ENCODE results near the gene P2RY8.
"Not testable (repeated sequence)": the region's sequence is repeated elsewhere in the genome, so short reads cannot be mapped to it uniquely, and the experiment has no call there.

P2RY8 gene

DNA sequence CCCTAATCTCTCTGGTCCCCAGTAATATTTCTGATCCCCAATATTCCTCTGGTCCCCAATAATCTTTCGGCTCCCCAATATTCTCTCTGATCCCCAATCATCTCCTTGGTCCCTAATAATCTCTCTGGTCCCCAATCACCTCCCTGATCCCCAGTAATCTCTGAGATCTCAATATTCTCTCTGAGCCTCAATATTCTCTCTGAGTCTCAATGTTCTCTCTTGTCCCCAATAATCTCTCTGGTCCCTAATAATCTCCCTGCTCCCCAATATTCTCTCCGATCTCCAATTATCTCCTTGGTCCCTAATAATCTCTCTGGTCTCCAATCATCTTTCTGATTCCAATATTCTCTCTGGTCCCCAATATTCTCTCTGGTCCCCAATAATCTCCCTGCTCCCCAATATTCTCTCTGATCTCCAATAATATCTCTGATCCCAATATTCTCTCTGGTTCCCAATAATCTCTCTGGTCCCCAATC lies 17.9 kb downstream of the P2RY8 start:
- DNase-seq, result no peak

DNA sequence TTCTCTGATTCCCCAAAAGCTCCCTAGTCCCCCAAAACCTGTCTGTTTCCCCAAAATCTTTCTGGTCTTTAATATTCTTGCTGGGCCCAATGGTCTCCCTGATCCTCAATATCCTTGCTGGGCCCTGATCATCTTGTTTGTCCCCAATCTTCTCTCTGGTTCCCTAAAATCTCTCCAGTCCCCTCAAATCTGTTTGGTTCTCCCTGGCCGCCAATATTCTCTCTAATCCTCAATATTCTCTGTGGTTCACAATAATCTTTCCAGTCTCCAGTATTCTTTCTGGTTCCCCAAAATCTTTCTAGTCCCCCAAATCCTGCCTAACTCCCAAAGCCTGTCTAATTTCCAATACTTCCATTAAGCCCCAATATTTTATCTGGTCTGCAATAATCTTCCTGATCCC lies 18.5 kb downstream of the P2RY8 start:
- no peak for DNase-seq

DNA sequence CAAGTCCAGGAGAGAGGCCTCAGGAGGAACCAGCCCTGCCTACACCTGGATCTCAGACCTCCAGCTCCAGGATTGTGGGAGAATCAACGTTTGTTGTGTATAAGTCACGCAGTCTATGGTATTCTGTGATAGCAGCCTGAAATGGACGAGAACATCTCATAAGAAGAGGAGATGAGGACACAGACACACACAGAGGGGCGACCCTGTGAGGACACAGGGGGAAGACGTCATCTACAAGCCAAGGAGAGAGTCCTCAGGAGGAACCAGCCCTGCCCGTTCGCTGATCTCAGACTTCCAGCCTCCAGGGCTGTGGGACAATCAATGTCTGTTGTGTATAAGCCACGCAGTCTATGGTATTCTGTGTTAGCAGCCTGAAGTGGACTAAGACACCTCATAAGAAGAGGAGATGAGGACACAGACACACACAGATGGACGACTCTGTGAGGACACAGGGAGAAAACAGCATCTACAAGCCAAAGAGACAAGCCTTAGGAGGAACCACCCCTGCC lies 20.3 kb downstream of the P2RY8 start:
- DNase-seq, result no peak

DNA sequence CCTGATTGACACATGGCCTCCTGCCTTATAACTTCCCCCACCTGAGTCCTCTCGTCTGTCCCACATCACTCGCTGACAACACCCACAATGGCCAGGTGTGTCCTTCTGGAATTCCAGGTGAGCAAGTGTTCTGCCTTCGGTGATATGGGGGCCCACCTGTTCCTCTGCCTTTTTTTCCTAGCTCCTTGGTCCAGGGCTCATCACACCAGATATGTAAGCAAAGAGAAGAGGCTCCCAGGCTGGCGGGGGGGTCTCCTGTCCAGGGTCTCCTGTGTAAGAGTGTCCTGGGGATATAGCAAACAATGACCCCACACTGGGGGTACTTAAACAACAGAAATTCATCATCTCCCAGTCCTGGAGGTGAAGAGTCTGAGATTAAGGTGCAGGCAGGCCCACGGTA lies 25.2 kb downstream of the P2RY8 start:
- DNase-seq, result no peak

DNA sequence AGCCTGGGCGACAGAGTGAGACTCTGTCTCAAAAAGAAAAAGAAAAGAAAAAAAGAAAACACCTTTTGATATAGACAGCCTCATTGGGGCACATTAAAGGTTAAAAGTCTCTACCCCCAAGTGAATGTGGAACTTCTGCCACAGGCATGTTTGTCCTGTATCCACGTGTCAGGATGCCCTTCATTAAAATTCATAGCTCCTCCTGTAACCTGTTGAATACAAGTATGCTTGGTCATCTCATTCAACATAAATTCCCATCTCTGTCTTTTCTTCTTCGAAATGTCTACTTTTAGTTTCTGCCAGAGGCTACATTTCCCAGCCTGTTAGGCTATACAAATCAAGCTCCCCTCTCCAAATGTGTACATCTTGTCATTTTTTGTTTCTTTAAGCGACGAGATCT lies 25.8 kb downstream of the P2RY8 start:
- DNase-seq, result no peak

DNA sequence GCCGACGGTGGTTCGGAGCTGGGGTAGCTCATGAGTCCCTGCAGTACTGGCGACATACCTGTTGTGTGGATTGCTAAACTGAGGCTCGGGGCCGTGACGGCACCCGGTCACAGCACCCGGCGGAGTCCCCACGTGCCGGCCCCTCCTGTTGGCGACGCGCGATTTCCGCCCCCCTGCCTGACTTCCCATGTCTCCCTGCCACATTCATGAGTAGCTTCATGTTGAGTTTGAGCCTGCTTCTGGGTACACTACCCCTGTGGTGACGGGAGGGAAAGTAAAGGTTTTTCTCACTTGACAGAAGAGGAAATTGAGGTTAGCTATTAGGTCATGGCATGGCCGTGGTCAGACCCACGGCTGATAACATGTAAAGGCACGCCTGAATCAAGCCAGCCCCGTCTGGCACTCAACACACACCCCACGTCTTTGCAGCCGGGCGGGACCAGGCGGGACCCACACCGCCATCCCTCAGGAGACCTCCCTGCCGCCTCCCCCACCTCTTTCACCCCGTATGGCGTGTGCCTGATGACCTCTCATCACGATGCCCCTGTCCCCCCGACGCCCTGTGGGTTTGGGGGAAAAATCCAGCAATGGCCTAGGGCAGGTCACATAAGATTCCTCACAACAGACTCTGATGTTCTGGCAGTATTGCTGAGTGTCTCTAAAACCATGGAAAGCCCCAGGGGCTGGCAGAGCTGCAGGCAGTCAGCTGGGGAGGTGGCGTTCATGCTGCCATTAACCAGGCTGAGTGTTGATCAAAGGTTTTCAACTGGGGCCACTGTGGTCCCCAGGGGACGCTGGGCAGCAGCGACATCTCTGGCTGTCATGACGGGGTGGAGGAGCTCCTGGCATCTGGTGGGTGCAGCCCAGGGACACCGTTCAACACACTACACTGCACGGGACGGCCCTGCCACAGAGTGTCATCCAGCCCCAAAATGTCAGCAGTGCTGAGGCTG lies 29.2 kb downstream of the P2RY8 start:
- DNase-seq, result no peak

DNA sequence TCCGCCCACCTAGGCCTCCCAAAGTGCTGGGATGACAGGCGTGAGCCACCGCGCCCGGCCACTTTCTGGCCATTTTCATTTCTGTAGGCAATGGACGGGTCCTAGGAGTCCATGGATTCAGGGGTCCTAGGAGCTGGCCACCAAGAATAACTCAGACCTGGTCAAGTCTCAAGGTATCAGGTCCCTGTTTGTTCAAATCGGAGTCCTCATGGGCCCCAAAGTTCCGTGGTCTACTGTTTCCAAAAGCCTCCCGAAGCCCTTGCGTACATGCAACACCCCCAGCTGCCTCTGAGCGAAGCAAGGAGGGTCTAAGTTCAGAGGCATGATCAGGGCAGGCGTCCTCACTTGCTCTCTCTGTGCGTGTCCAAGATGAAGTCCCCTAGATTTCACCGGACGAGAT lies 30.1 kb downstream of the P2RY8 start:
- DNase-seq, result no peak

DNA sequence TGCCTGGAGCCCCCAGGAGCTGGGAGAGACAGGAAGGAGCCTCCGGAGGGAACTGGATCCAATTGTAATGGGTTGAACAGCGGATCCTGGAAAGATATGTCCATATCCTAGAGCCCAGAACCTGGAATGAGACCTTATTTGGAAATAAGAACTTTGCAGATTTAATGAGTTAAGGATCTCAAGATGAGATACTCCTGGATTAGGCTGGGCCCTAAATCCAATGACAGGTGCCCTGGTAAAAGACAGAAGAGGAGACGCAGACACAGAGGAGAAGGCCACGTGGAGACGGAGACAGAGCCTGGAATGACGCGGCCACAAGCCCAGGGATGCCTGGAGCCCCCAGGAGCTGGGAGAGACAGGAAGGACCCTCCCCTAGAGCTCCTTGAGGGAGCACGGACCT lies 34.1 kb downstream of the P2RY8 start:
- DNase-seq, result no peak

DNA sequence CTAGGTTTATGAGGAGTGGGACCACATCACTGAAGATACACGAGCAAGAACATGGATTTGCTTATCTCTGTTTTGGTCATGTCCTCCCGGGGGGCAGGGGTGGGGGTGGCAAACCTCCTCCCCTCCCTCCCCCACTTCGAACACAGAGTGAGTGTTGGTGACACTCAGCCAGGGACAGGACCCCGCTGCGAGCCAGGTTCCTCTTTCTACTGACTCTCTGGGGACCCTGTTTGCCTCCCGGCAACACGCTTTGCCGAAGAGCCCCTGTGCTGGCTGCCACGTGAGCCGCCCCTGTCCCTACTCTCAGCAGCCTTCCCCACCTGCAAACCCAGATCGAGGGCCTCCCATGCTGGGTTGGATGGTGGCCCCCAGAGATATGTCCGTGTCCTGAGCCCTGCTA lies 34.7 kb downstream of the P2RY8 start:
- DNase-seq, result no peak

DNA sequence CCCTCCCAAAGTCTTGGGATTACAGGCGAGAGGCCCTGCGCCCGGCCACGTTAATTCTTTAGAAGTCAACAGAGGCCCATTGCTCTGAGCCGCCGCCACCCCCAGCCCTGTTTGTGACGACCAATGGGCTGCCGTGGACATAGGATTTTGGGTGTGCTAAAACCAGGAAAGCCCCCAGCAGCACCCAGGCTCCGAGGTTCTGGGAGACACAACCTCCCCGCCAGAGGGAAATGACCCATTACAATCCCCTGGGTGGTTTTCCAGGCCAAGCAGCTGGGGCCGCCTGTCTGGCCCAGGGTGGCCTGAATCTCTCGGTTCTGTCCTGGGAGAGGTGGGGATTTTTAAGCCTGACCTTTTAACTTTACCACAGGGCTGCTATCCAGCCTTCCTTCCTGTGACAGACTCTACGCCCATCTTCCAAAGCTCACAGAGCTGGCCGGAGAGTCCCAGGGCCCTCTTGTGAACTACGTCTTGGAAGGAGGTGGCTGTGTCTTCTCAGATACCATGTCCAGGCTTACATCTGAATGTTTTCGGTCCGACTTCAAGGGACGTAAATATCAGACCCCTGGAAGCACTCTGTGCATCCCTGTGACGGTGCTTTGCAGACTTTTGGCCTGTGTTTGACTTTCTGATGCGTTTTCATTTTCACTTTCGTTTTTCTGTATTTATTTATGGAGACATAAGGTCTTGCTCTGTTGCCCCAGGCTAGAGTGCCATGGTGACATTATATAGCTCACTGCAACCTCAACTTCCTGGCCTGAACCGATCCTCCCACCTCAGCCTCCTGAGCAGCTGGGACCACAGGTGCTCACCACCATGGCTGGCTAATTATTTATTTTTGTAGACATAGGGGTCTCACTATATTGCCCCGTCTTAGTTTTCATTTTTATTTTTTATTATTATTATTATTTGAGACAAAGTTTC lies 36.0 kb downstream of the P2RY8 start:
- DNase-seq, result no peak

DNA sequence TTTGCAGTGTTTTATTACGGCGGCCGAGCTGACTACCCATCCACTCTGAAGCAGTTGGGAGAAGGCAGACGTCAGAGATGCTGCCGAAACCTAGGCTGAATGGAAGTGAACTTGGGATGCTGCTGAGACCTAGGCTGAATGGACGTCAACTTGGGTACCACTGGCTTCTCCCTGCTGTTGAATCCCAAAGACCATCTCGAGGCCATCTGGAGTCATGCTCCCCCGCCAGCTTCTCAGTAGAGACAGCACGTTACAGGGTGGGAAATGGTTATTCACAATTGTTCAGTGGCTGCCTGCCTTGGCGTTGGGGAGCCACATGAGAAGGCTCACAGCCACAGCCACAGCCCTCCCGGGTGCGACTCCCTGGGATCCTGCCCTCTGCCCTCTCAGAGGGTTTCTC lies 40.9 kb downstream of the P2RY8 start:
- no peak for DNase-seq

DNA sequence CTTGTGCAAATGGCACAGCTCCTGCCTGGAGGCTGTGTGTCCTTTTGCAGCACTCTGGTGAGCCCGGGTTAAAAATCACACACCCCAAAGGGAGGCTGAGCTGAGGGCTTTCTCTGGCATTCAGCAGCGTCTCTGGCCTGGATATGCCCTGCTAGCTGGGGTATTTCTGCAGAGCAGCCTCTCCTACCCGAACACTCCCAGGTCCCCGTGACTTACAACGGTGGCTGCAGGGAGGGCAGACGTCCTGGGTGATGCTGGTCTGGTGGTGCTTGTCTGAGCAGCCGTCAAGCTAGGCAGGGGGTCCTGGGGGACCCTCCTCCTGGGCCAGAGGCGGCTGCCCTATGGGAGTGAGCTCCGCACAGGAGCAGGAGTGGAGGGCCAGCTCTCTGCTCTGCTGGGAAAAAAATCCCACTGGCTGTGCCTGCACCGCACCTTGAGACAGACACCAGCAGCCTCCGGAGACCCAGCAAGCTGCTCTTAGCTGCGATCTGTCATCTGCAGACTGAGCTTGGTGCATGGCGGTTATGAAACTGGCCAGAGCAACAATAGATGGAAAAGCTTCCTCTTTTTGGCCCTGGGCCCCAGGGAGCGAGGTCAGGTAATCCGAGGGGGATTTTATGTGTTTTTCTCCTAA lies 43.0 kb downstream of the P2RY8 start:
- DNase-seq, result no peak

DNA sequence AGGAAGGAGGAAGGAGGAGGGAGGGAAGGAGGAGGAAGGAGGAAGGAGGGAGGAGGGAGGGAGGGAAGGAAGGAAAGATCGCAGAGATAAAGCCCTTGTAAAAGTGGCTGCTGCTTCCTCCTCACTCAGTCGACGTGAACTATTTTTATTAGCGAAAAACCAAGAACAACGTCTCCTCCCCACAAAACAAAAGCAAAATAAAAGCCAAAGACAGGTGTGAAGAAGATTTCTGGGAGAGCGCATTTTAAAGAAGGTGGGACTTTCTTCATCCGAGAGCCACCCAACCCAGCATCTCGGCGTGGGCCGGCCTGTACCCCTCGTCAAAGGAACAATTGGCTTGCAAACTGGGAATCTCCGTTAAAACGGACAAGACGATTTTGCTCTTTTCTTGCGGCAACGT lies 43.6 kb downstream of the P2RY8 start:
- DNase-seq, result no peak

DNA sequence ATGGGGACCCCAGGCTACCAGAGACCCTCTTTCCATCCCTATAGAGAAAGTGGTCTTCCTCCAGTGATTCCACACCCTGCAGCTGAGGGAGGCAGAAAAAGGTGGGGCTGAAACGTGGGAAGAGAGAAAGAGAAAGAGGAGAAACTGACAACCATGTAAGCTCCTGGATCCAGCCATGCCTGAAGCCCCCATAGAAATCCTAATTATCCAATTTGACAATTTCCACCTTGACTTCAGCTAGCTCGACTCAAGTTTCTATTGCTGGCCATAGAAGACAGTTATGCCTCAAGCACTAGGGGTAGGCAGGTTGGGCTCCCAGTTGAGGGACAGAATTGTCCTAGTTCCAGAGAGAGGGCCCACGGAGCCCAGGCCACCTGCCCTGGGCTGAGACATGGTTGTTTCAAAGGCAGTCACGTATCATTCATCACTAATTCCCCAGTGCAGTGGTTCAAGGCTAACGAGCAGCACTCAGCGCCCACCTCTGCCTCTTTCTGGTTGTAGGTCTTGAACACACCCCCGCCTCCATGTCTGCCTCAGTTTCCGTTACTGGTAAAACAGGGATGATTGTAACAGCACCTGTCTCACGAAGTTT lies 44.5 kb downstream of the P2RY8 start:
- no peak for DNase-seq

DNA sequence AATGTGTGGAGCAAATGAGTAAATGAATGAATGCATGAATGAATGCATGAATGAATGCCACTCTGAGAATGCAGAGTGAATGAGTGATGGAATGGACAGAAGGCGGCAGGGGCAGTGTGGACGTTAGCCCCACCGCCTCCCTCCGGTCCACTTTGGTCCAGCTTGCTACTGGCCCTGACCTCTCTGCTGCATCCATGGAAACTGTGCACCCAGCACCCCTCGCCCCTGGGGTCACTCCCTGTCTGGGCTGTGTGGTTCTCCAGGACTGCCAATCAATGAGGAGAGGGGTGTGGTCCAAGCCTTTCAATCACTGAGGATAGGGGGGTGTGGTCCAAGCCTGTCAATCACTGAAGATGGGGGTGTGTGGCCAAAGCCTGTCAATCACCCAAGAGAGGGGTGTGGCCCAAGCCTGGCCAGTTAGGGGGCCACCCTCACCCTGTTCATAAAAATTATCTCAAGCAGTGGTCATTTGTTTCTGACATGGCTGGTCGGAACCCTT lies 45.1 kb downstream of the P2RY8 start:
- DNase-seq, result no peak

DNA sequence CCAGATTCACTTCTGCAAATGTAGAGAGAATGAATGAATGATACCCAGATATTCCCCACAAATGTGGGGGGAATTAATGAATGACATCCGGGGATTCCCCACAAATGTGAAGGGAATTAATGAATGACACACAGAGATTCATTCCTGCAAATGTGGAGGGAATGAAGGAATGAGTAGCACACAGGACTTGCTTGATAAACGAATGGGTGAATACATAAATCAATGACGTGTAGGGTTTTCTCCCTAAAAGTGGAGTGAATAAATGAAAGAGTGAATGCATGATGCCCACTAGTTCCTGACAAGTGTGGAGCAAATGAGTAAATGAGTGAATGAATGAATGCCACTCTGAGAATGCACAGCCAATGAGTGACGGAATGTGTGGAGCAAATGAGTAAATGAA lies 45.7 kb downstream of the P2RY8 start:
- DNase-seq, result not testable (repeated sequence)

DNA sequence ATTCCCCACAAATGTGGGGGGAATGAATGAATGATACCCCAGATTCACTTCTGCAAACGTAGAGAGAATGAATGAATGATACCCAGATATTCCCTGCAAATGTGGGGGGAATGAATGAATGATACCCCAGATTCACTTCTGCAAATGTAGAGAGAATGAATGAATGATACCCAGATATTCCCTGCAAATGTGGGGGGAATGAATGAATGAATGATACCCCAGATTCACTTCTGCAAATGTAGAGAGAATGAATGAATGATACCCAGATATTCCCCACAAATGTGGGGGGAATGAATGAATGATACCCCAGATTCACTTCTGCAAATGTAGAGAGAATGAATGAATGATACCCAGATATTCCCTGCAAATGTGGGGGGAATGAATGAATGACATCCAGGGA lies 46.3 kb downstream of the P2RY8 start:
- DNase-seq, result not testable (repeated sequence)

DNA sequence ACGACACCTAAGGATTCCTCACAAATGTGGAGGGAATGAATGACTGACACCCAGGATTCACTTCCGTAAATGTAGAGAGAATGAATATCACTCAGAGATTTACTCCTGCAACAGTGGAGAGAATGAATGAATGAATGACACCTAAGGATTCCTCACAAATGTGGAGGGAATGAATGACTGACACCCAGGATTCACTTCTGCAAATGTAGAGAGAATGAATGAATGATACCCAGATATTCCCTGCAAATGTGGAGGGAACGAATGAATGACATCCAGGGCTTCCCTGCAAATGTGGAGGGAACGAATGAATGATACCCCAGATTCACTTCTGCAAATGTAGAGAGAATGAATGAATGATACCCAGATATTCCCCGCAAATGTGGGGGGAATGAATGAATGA lies 47.6 kb downstream of the P2RY8 start:
- DNase-seq, result not testable (repeated sequence)

DNA sequence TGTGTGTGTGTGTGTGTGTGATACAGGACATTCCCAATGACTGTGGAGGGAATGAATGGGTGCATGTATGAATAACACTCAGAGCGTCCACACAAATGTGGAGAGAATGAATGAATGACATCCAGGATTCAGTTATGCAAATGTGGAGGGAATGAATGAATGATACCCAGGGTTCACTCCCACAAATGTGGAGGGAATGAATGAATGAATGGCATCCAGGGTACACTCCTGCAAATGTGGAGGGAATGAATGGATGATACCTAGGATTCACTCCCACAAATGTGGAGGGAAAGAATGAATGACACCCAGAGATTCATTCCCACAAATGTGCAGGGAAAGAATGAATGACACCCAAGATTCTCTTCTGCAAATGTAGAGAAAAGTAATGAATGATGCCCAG lies 48.2 kb downstream of the P2RY8 start:
- no peak for DNase-seq

DNA sequence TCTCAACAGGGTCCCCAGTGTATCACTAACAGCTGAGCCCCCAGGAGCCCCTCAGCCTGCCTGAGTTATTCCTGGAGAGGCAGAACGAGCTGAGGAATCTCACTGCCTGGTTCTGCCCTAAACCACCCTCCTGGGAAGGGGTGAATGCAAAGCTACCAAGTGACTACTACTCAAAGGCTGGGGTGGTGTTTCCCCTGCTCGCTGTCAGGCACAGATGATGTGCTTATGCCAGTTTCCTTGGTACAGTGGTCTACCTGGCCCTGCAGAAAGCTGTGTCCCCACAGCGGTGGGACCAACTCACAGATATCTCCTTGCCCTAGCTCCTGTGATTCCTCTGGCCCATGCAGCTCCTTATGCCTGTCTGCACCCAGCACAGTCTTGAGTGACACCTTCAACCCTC lies 48.8 kb downstream of the P2RY8 start:
- no peak for DNase-seq

DNA sequence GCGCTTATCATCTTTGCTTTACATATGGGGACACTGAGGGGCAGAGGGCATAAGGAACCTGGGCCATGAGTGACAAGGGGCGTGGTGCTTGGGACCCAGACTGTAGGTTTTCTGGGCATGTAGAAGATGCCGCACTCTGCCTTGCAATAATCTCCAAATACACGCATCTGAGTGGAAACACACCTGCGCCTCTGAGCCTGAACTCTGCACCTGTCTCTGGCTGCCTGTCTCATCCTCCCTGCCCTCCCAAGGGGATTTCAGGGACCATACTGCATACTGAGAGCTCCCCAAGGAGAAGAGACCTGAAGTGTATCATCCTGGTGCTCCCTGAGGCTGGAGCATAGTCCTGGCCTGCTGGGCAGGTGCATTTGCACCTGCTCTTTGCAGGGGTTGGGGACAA lies 49.6 kb downstream of the P2RY8 start:
- no peak for DNase-seq

Data from right kidney (tissue), 1 donor.